Measurements from ENCODE around the gene CCDC180.
"Not testable (repeated sequence)": the region's sequence is repeated elsewhere in the genome, so short reads cannot be mapped to it uniquely, and the experiment has no call there.

Gene CCDC180

DNA sequence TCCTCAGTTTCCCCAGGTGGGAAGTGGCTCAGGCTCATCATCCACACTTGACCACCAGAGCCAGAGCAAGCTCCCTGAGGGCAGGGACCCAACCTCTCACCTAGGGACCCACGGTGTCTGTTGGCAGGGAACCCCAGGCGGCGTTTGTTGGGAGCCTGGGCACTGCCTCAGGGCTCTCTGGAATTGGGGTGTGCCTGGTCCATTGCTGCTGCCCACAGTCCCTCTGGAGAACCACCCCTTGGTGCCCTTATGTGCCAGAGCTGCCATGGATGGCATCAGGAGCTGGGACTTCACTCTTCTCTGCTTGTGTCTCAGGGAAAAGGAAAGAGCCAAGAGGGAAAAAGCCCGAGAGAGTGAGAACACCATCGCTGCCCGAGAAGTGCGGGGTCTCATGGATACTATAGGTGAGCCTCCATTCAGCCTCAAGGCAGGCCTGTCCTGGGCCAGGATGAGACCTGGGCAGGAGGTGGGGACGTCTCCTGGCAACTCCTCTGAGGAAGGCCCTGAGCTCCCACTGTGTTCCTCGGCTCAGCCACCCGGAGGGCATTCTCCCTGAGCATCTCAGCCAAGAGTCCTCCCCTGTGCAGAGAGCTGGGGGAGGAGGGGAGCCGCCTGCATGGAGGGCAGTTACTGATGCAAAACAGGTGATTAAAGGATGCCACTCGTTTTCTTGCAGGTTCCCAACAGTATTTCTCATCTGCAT lies 4.5 kb downstream of the CCDC180 start:
- DNase-seq, result no peak

DNA sequence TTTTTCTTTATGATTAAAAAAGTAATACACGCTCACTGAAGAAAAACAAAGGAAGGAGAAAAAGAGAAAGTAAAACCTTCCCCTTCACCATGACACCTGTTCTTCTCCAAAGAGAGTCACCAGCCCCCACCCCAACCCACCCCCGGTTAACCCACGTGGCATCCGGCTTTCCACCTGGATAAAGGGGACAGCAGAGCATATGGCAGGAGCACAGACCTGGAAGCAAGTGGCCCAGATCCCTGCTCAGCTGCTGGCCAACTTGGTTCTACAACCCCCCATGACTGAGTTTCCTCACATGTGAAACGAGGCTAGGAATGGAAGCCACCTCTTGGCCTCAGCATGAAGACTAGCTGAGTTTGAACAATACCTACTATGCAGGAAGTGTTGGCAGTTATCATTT lies 5.1 kb downstream of the CCDC180 start:
- no peak for DNase-seq

GRCh38 chr9:97313243-97313642 lies 5.8 kb downstream of the CCDC180 start:
- DNase-seq, result no peak

DNA sequence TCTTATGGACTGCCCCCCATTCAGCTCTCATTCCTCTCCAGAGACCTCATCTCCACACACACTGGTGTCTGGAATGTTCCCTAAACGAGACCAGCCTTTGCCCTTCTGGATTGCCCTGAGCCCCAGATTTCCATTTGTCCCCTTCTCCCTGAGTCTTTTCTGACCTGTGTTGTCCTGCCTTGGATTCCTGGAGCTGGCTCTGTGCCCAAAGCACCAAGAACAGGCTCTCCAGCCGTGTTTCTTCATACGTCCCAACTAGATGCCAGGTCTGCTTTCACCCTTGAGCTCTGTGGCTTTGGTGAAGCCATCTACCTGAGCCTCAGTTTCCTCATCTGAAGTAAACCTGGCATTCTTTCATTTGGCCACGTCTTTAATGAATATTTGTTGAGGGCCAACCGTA lies 6.3 kb downstream of the CCDC180 start:
- DNase-seq, result no peak

GRCh38 chr9:97314503-97314902 lies 7.0 kb downstream of the CCDC180 start:
- DNase-seq, result no peak

- DNase-seq, result no peak
Observed at GRCh38 chr9:97315550-97315949, 8.1 kb downstream of the CCDC180 start.

GRCh38 chr9:97316904-97317303 lies 9.4 kb downstream of the CCDC180 start:
- DNase-seq, result no peak

DNA sequence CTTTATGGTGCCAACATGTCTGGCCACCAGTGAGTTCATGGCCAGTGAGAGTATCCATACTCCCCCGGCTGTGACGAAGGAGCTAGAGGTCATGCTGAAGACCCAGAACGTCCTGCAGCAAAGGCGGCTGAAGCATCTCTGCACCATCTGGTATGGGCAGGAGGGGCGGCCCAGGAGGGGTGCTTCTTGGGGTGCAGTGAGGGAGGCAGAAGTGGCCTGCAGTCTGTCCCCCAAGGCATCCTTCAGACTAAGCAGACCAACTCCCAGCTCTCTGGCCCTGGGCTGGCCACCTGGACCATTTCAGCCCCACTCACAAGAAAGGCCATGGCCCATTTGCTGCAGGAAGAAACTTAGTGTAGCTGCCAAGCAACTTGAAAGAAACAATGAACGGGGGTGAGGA lies 11.0 kb downstream of the CCDC180 start:
- no peak for DNase-seq

DNA sequence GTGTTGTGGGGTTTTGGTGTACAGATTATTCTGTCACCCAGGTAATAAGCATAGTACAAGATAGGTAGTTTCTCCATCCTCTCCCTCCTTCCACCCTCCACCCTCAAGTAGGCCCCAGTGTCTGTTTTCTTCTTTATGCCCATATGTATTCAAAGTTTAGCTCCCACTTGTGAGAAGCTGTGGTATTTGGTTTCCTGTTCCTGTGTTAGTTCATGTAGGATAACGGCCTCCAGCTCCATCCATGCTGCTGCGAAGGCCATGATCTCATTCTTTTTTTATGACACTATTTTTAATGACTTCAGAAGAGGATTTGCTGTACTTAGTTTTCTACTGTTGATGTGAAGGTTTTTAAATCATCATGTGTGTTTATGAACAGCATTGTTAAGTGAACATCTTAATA lies 11.9 kb downstream of the CCDC180 start:
- DNase-seq, result no peak

DNA sequence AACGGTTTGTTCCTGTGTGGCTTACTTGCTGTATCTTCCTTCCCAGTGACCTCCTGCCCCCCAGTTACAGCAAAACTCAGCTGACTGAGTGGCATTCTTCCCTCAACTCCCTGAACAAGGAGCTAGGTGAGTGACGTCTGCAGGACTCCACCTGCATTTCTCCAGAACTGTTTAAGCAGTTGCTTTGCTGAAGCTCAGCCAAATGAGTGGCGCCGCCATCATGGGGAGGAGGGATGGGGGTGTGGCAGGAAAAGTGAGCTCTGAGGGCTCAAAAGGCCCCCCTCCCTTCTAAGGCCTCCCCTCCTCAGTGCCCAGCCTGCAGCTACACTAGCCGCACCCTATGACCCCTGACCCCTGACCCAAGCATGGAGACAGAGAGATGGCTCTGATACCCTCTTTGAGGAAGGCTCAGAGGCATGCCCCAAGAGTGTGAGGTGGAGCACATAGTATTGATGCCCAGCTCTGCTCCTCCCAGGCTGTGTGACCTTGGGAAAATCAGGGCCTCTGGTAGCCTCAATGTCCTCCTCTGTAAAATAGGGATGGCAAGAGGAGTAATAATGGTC lies 12.7 kb downstream of the CCDC180 start:
- DNase-seq, result no peak

- no peak for DNase-seq
Observed at GRCh38 chr9:97321251-97321650, 13.8 kb downstream of the CCDC180 start.

GRCh38 chr9:97321691-97322090 lies 14.2 kb downstream of the CCDC180 start:
- DNase-seq, result no peak

DNA sequence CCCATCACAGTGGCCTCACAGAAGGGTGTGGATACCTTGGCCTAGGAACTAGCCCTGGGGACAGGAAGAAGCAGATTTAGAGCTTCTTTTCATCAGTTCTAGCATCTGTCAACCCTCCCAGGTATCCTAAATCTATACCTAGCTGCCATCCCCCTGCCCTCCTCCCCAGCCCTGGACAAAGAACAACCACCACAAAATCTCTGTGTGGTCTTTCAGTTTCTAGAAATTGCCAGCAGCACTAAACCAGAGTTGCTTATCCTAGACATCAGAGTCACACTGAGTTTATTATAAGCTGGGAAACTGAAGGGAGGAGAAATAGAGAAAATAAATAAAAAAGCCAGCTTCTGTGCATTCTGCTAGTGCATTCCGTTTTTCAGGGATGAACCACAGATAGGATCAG lies 14.6 kb downstream of the CCDC180 start:
- DNase-seq, result no peak

DNA sequence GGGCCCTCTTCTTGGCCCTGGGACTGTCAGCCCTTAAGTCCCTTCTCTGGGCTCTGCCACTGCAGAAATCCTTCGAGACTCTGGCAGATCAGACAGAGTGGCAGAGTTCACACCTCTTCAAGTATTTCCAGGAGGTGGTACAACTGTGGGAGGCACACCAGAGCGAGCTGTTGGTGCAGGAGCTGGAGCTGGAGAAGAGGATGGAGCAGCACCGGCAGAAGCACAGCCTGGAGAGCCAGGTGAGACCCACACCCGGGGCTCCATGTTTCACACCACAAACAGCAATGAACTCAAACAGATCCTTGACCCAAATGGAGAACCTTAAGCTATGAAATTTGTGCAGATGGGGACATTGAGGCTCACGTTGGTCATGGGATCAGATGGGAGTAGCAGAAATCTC lies 17.5 kb downstream of the CCDC180 start:
- no peak for DNase-seq

GRCh38 chr9:97327562-97327961 lies 20.1 kb downstream of the CCDC180 start:
- no peak for DNase-seq

GRCh38 chr9:97332993-97333392 lies 25.5 kb downstream of the CCDC180 start:
- DNase-seq, result no peak

DNA sequence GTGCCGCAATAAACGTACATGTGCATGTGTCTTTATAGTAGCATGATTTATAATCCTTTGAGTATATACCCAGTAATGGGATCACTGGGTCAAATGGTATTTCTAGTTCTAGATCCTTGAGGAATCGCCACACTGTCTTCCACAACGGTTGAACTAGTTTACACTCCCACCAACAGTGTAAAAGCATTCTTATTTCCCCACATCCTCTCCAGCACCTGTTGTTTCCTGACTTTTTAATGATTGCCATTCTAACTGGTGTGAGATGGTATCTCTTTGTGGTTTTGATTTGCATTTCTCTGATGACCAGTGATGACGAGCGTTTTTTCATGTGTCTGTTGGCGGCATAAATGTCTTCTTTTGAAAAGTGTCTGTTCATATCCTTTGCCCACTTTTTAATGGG lies 28.2 kb downstream of the CCDC180 start:
- DNase-seq, result not testable (repeated sequence)

DNA sequence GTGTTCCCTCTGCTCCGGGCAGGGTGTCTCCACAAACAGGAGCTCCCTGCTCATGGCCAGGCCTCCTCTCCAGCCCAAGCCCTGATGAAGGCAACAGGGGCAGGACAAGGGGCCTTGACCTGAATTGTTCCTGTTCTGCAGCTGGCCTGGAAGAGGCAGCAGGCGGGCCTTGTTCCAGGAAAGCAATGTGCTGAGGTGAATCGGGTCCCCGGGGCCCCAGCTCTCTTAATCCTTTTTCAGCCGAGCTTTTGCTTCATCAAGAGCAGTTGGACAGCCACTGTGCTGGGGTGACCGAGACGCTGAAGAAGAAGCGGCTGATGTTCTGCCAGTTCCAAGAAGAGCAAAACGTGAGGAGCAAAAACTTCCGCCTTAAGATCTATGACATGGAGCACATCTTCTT lies 41.4 kb downstream of the CCDC180 start:
- no peak for DNase-seq

GRCh38 chr9:97349400-97349799 lies 41.9 kb downstream of the CCDC180 start:
- DNase-seq, result no peak

DNA sequence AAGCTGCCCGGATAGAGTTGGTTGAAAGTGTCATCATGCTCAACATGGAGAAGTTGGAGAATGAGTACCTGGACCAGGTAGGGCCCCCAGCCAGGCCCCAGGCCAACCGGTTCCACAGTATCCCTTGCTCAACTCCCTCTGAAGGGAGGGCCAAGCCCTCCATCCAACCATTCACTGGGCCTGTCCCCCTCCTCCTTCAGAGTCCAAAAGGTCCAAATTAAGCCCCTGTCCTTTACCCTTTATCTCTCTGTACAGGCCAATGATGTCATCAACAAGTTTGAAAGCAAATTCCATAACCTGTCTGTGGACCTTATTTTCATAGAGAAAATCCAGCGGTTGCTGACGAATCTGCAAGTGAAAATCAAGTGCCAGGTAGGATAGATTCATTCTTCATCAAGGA lies 47.2 kb downstream of the CCDC180 start:
- no peak for DNase-seq

DNA sequence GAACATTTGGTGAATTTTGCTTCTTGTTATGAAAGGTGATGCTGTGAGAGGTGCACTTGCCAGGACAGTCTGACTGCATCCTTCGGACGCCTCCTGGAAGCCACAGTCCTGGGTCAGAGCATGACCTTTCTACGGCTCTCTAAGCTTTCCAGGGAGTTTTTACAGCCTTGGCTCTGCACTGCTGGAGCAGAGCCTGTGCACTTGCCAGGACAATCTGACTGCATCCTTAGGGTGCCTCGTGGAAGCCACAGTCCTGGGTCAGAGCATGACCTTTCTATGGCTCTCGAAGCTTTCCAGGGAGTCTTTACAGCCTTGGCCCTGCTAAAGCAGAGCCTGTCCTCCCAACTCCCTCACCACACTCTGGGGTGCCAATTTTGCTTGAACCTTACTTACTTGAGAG lies 49.6 kb downstream of the CCDC180 start:
- DNase-seq, result no peak
